Activated effector memory CD4-positive, alpha-beta T cell treated with anti-CD3 and anti-CD28 coated beads, Interleukin-2, amount 50 U/mL, for 16 hours (primary cell): ENCODE data around the gene FBXL13.
"Not testable (repeated sequence)": the region's sequence is repeated elsewhere in the genome, so short reads cannot be mapped to it uniquely, and the experiment has no call there.

Source experiments
- DNase-seq: peaks from one replicate; pipeline ENCODE4 v3.0.0-alpha.2; 2020

The FBXL13 gene

GRCh38 chr7:103078226-103078625 lies 3.6 kb upstream of the FBXL13 start:
- not testable (repeated sequence) for DNase-seq

- DNase-seq, result no peak
Measured at GRCh38 chr7:103077318-103077717, 2.7 kb upstream of the FBXL13 start.

GRCh38 chr7:103076764-103077163 lies 2.2 kb upstream of the FBXL13 start:
- no peak for DNase-seq

GRCh38 chr7:103075337-103075918 lies 832 bp upstream of the FBXL13 start:
- DNase-seq, result peak; percentile 91

- DNase-seq, result no peak
Measured at GRCh38 chr7:103073989-103074518, 542 bp downstream of the FBXL13 start.

GRCh38 chr7:103071000-103071399 lies 3.6 kb downstream of the FBXL13 start:
- DNase-seq, result no peak

GRCh38 chr7:103068414-103069403 lies 5.9 kb downstream of the FBXL13 start:
- DNase-seq, result no peak

- peak; percentile 79 for DNase-seq
Measured at GRCh38 chr7:103065667-103066066, 8.9 kb downstream of the FBXL13 start.

GRCh38 chr7:103063895-103064294 lies 10.7 kb downstream of the FBXL13 start:
- no peak for DNase-seq

GRCh38 chr7:103059471-103059870 lies 15.1 kb downstream of the FBXL13 start:
- no peak for DNase-seq

GRCh38 chr7:103058122-103058521 lies 16.5 kb downstream of the FBXL13 start:
- DNase-seq, result no peak

- not testable (repeated sequence) for DNase-seq
Measured at GRCh38 chr7:103056006-103056405, 18.6 kb downstream of the FBXL13 start.

- DNase-seq, result no peak
Measured at GRCh38 chr7:103051519-103051918, 23.1 kb downstream of the FBXL13 start.

- no peak for DNase-seq
Measured at GRCh38 chr7:103048833-103049232, 25.8 kb downstream of the FBXL13 start.

- not testable (repeated sequence) for DNase-seq
Measured at GRCh38 chr7:103041815-103042214, 32.8 kb downstream of the FBXL13 start.

- peak; percentile 65 for DNase-seq
Measured at GRCh38 chr7:103037823-103038739, 36.5 kb downstream of the FBXL13 start.

GRCh38 chr7:103037476-103037822 lies 37.1 kb downstream of the FBXL13 start:
- DNase-seq, result no peak

GRCh38 chr7:103034318-103034717 lies 40.3 kb downstream of the FBXL13 start:
- DNase-seq, result not testable (repeated sequence)

GRCh38 chr7:103031781-103032180 lies 42.8 kb downstream of the FBXL13 start:
- no peak for DNase-seq

GRCh38 chr7:103031024-103031423 lies 43.6 kb downstream of the FBXL13 start:
- DNase-seq, result no peak

- no peak for DNase-seq
Measured at GRCh38 chr7:103025341-103025740, 49.3 kb downstream of the FBXL13 start.

GRCh38 chr7:103023578-103023977 lies 51.0 kb downstream of the FBXL13 start:
- DNase-seq, result not testable (repeated sequence)

- not testable (repeated sequence) for DNase-seq
Measured at GRCh38 chr7:103021490-103021889, 53.1 kb downstream of the FBXL13 start.
